Activated CD8-positive, alpha-beta memory T cell treated with anti-CD3 and anti-CD28 coated beads, Interleukin-2, amount 50 U/mL, for 4 hours (primary cell): Measurements from ENCODE around the gene SEMA3G.
A peak's percentile ranks its signal among the peaks of the same experiment; 100 is the strongest.

Experiments used
- DNase-seq: peaks from one replicate; pipeline ENCODE4 v3.0.0-alpha.2; 2020

Gene SEMA3G

GRCh38 chr3:52444860-52445793, at the start of gene SEMA3G:
TSS of gene SEMA3G (minus strand) at chr3:52445103. CDS start at chr3:52445027, 76 bp downstream.
- peak; percentile 61 for DNase-seq

DNA sequence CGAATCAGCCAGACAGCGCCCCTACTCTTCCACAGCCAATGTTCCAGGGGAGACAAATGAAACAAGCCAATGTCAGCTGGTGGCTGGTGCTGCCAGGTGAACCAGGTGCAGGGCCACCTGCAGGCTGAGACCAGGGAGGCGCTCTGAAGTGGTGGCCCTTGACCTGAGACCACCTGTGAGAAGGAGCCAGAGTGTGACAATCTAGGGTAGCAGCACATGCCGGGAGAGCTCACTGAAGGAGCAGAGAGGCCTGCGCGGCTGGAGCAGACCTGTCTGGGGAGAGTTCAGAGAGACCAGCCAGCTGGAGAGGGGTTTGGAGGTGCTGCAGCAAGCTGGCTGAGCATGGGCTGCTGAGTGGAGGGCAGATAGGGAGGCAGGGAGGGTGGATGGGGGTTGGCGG, 49.5 kb upstream of the SEMA3G start:
- no peak for DNase-seq

GRCh38 chr3:52493232-52494017, 48.5 kb upstream of the SEMA3G start:
- no peak for DNase-seq

GRCh38 chr3:52492059-52492458, 47.2 kb upstream of the SEMA3G start:
- DNase-seq, result no peak

DNA sequence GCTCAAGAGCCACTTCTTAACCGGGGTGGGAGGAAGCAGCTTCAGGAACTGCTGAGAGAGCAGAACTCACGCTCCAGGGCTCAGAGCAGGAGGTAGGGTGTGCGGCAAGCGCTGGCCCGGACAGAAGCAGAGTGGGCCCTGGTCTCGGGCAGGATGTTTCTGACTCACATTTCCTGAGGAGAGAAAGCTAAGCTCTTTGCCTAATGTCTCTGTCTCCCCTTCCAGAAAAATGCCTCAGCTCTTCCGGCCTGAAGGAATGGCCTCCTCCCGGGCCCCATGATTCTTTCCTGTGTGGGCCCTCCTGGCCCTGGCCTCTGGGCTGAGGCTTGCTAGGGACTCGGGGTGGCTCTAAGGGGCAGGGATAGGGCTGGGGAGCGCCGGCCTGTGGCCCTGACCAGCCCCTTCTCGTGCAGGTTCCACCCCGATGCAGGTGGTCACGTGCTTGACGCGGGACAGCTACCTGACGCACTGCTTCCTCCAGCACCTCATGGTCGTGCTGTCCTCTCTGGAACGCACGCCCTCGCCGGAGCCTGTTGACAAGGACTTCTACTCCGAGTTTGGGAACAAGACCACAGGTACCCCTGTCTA, 46.1 kb upstream of the SEMA3G start:
- DNase-seq, result no peak

- no peak for DNase-seq
Observed at GRCh38 chr3:52490035-52490938, 45.4 kb upstream of the SEMA3G start.

DNA sequence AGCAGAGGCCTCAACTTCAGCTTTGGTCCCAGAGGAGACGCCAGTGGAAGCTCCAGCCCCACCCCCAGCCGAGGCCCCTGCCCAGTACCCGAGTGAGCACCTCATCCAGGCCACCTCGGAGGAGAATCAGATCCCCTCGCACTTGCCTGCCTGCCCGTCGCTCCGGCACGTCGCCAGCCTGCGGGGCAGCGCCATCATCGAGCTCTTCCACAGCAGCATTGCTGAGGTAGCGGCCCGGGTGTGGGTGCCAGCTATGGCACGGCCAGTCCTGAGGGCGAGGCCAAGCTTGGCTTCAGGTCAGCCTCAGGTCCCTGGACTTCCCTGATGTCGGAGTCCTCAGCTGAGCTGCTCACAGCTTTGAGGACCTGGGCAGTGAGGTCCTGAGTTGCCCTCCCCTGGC, 44.5 kb upstream of the SEMA3G start:
- no peak for DNase-seq

DNA sequence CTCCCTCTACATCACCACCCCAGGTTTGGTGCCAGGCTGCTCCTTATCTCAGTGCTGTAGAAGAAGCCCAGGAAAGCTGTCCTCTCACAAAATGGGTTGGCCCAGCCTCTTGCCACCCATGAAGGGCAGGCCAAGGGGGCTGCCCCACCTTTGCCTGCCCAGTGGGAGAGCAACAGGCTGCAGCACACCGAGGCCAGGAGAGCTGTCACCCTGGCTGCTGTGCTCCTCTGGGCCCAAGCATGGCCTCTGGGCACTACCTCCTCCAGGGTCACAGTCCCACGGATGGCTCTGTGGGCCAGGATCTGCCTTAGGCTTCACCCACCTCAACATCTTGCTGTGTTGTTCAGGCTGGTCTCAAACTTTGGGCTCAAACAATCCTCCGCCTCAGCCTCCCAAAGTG, 43.8 kb upstream of the SEMA3G start:
- no peak for DNase-seq

- no peak for DNase-seq
Observed at GRCh38 chr3:52487788-52488691, 43.1 kb upstream of the SEMA3G start.

DNA sequence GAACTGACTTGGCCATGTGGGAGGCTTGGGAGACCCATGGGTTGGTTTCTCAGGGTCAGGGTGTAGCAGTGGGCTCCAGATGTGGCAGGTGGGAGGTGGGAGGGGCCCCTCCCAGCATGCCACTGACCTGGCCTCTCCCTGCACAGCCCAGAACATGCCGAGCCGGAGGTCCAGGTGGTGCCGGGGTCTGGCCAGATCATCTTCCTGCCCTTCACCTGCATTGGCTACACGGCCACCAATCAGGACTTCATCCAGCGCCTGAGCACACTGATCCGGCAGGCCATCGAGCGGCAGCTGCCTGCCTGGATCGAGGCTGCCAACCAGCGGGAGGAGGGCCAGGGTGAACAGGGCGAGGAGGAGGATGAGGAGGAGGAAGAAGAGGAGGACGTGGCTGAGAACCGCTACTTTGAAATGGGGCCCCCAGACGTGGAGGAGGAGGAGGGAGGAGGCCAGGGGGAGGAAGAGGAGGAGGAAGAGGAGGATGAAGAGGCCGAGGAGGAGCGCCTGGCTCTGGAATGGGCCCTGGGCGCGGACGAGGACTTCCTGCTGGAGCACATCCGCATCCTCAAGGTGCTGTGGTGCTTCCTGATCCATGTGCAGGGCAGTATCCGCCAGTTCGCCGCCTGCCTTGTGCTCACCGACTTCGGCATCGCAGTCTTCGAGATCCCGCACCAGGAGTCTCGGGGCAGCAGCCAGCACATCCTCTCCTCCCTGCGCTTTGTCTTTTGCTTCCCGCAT, 42.3 kb upstream of the SEMA3G start:
- DNase-seq, result no peak

DNA sequence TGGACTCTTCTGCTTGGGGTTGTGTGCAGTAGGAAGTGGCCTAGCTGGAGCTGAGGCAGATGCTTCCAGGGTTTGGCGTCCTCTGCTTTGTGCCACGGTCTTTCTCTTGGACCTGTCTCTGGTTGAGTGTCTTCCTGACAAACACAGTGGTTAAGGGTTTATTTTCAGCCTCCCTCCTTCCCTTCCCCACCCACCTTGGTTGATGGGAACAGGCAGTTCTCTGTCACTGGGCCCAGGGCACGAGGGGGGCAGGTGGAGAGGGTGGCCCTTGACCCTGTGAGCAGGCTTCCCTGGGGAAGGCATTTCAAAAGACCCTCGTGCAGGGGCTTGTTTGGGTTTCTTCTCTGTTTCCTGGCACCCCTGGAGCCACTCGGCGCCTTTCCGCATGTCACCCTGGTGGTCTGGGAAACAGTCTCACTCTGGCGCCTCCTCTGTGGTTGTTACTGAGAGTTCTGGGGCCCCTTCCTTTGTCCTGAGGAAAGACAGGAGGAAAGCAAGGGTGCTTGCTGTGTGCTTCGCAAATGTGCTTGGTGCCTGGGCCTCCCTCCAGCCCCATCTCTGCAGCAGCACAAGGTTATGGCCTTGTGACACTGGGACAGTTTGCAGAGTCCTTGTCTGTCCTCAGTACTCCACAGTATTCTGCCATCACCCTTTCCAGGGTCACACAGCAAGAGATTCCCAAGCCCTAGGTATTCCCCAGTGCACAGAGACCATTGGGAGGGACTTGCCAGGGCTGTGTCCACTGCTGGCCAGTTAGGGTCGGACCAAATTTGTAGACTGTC, 40.0 kb upstream of the SEMA3G start:
- no peak for DNase-seq

DNA sequence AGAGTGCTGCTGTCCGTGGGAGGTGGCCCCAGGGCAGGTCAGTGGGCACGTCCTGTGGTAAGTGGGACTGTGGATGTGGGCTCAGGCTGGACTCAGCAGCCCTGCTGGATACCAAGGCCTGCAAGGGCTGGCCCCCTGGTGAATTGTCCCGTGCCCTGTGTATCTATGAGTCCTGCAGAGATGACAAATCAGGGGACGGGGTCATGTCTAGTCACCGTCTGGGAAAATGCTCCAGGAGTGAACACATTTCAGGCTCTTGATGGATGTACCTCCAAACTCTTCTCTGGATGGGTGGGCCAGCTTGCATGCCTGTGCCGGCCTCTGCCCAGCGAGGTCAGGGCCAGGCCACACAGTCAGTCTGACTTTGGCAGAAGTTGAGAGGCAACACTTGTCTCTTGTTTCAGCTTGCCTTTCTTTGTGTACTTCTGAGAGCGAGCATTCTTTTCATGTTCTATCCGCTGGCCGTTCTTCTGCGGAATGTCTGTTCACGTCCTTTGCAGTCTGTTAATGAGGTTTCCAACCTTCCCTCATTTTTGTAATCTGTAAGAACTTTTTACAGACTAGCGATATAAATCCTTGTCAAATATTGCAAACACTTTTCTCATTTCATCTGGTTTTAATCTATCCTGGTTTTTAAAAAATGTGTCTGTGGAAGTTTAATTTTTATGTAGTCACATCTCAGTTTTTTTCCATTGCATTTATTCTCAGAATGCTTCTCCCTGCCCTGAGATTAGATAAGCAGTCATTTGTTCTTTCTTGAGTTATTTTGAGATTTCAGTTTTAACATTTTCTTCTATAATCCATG, 38.9 kb upstream of the SEMA3G start:
- no peak for DNase-seq

GRCh38 chr3:52483081-52483480, 38.2 kb upstream of the SEMA3G start:
- DNase-seq, result no peak

DNA sequence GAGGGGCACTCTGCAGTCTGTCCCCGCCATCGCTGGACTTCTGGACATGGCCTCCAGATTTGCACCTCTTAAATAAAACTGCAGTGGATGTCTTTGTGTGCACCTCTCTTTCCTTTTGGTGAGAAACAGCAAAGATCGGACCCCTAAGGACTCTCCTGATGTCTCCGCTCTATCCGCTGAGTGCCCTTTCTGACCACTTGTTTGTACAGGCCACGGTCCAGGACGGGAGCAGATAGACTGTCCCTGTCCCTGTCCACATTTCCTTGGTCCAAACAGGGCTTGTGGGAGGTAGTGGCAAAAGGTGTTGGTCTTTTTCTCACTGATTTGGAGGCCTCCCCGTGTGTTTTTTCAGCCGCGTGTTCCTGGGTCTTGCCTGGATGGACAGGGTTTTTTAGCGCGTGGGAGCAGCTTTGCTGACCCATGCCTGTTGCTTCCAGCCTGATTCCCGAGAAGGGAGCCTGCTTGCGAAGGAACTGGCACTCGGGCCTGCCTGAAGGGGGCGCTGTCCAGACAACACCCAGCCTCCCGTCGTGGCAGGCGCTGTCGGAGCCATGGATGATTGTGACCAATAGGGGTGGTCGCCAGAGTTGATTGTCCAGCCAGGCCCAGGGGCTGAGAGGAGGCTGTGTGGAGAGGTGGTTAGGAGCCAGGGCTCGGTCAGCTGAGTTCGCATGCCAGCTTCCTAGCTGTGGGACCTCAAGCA, 37.1 kb upstream of the SEMA3G start:
- DNase-seq, result no peak

DNA sequence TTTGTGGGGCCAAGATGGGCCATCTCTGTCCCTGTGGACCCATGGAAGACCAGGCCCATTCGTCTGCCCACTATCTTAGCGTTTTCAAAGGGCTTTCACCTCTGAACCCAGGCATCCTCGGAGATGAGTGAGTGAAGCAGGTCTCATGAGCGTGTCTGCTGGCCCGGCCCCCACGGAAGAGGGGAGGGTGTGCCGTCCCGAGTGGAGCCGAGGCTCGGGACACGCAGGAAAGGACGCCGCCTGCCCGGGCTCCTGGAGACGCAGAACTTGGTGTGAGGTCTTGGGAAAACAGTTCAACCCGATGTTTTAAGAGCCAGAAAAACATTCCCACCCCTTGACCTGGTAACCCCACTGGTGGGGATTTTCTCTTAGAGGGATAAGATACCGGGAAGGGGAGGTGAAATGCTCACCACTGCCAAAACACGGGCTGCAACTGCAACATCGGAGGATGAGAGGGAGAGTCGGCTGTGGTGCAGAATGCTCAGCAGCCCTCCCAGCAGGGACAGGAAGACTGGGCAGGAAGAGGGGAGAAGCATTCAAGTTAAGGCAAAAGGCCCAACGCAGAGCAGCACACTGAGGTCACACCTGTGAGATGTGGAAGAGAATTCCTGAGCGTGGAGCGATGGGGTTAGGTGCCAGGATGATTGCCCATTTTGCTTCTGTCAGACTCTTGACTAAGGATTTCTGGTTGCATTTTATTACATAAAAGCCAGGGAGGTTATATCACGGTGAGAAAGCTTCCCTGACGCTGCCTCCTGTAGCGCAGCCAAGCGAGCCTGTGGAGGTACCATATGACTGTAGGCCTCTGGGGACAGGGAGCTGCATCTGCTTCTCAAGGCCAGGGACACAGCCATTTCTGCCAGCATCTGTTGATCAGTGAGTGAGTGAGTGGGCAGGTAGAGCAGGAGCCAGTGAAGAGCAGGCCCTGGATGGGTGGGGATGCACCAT, 36.1 kb upstream of the SEMA3G start:
- no peak for DNase-seq

DNA sequence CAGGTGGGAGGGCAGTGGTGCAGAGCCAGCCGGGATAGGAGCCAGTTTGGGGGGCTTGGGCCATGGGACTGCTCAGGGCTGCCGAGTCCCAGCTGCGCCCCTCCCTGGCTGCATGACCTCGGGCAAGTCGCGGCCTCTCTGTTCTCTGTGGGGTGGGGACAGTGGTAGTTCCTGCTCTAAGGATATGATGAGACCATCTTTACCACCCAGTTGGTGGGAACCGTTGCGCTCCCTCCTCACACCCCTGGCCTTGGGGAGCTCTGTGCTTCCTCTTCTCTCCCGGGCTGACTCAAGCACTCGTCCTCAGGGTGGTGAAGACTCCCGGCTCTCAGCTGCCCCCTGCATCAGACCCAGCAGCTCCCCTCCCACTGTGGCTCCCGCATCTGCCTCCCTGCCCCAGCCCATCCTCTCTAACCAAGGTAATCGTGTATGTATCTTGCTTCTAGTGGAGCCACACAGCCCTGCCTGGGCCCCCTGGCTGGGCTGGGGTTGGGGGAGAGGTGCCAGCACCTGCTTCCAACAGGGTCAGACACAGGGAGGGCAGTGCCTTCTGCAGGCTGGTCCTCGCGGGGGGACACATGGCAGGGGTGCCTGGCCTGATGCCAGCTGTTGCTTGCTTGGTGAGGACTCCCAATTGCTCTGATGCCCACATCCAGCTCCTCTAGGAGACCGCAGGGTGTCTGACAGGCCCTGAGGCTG, 35.1 kb upstream of the SEMA3G start:
- DNase-seq, result no peak
